Fibroblast of skin of abdomen (primary cell): ENCODE measurements around the gene PFDN2.

Source experiments
- DNase-seq: peaks from one replicate; pipeline ENCODE4 v3.0.0-alpha.2; 2013

PFDN2 gene

DNA sequence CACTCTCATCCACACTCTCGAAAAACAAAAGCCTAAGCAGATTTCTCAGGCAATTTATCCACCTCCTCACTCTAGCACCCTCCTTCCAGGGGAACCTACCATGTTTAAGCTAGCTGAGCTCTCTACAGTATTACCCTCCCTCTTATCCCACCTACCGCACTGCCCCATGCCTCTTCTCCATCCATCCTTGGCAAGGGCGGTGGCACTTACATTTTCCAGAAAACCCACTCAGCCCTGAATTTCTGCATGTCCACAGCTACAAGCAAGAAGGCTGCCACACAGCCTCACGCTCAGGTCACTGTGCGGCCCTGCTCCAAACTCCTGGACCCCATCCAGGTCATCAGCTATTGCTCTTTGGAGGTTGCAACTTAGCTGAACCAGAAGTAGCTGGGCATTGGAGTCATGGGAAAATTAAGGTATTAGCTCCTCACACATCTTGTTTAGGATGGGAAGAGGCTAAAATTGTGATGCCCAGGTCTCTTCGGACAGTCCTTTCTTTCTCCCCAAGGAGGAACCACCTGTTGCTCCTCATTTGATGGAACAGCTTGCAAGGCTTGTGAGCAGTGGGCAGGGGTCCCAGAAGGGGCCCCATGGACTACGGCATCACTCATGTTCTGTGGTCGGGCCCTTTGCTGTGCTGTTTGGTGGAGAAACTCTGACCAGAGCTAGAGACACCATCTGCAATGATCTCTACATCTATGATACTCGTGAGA is 18.6 kb downstream of the PFDN2 start:
- no peak for DNase-seq

DNA sequence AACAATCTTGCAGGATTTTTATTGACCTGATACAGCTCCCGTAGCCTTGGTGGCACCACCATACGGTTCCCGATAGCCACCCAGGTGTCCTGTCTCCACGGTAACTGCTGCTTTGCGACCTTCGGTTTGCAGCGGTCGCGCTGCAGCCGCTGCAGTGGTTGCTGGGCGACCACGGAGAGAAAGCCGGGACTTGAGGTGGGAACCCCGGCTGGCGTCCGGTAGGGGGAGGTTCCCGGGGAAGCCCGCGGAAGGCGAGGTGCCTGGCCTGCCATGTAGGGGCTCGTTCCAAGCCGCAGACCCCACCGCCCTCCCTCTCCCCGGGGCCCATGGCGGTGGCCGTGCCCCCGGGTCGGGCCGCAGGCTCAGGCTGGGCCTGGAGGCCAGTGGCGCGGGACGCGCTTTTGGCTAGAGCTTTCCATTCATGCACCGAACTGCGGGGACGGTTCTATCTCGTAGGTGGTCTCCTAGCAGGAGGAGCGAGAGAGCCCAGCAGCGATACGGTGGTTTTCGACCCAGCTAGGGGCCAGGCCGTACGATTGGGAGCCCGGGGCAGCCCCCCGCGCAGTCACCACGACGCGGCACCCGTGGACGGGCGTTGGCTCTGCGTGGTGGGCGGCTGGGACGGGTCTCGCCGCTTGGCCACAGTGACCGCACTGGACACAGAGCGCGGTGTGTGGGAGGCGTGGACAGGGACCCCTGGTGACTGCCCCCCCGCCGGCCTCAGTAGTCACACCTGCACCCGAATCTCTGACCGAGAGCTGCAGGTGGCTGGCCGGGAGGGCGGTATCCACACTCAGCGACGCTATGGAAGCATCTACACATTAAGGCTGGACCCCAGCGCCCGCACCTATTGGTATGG is 19.4 kb downstream of the PFDN2 start, which contains the start of gene KLHDC9:
Gene KLHDC9 (plus strand): TSS at position 152 of the 859 bp plus-strand sequence. CDS start 175 bp downstream, at position 327.
- peak; percentile 57 for DNase-seq

DNA sequence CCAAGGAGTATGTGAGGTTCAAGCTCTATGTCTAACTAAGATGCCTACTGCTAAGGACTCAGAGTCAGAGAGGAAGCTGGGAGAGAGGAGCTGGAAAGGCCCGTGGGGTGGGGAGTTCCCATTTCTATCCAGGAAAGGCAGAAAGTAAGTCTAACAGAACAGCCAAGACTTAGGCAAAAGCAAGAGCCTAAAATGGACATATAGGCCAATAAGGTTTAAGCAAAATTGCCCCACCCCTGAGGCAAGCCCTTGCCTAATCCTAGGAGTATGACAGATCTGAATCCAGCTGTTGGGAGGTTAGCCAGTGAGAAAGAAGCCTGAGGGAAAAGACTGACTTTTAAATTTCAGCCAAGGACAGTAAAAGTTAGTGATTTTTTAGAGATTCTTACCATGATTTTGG is 21.3 kb downstream of the PFDN2 start:
- DNase-seq, result no peak

DNA sequence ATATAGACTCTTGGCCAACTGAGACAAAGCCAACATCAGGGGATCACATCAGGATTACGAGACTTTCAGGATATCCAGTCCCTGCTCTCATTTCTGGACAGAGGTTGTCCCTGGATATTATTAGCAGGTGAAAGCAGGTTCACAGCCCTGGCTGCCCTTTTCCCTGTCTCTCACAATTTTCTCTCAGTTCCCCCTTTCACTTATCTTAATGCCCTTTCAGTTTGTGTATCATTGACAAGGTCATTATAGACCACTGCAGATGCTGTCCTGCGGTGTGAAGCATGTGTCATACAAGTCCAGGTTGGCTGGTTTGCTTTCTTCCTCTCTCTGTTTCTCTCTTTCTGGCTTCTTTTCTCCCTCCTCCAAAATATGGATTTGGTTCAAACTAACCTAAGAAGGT is 21.8 kb downstream of the PFDN2 start:
- no peak for DNase-seq

DNA sequence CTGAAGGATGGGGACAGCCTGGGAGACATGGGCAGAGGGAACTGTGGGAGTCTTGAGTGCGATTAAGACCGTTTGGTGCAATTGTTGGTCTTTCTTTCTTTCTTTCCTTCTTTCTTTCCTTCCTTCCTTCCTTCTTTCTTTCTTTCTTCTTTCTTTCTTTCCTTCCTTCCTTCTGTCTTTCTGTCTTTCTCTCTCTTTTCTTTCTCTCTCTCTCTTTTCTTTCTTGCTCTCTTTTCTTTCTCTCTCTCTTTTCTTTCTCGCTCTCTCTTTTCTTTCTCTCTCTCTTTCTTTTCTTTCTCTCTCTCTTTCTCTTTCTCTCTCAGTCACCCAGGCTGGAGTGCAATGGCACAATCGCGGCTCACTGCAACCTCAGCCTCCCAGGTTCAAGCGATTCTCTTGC is 22.6 kb downstream of the PFDN2 start:
- no peak for DNase-seq

DNA sequence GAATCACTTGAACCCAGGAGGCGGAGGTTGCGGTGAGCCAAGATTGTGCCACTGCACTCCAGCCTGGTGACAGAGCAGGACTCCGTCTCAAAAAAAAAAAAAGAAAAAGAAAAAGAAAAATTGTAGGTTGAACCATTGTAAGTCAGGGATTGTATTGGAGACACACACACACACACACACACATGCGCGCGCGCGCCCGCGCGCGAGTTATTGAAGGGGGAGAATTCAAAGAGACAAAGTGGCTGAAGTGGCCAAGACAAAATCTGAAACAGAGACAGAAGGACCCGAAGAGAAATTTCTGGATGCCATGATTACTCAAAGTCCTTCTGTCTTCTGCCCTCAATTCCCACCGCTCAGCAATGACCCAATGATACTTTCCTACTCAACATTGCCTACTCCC is 23.4 kb downstream of the PFDN2 start:
- DNase-seq, result no peak

DNA sequence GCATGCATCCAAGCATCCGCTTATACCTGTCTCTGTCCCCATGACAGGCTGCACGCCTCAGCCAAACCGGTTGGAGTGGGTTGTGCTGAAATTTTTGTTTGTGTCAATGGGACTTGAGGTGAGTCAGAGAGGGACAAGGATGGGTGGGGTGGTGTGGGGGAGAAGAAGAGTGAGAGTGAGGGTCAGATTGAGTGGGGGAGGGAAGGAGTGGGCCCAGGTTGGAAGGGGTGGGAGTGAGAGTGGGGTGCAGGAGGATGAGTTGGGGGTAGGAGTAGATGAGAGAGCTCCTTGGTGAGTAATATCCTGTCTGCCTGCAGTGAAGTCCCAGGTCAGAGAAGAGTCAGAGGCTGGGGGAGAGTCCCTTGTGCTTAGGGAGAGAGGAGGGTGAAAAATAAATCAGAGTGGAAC is 25.2 kb downstream of the PFDN2 start:
- DNase-seq, result peak; percentile 34

DNA sequence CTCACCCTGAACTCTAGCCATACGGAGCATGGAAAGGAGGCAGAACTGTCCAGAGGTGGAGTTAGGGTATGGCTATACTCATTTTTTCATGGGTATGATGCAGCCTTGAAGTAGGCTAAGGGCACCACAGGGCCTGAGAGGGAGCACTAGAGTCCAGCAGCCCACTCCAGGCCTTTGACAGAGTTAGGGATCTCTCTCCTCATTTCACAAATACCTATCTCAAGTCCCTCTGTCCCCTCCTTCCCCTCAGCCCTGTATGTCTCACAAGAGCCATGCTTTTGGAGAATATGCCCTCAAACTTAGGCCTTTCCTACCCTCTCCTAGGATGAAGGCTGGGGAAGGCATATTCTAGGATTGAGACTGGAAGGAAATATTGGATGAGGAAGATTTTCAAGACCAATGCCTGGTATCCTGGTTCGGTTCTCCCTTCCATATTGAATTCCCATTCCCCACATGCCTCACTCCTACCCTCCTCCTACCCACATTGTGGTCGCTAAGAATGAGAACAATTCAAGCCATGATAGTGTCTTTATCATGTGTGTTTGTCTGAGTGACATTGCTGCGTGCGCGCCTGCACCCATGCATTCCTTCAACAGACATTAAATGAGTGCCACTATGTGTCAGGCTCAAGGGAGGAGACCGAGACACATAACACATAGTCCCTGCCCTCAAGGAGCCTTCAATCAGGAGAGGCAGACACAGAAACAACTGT is 25.9 kb downstream of the PFDN2 start:
- peak; percentile 33 for DNase-seq

DNA sequence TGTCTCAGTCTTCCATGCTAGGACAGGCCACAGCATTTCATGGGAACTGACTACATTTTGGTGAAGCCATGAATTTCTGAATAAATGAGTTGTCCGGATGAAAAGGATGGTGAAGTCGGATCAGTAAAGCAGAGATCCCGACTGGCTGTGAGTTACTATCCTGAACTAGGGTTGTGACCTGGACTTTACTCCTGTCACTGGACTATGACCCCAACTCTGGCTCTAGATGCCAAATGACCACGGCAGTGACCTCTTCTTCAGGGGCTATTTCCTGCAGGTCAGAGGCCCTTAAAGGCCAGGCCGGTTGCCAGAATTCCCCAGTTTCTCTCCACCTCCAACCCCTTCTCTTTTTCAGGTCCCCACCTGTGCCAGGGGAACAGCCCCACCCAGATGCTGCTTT is 26.7 kb downstream of the PFDN2 start:
- DNase-seq, result no peak

DNA sequence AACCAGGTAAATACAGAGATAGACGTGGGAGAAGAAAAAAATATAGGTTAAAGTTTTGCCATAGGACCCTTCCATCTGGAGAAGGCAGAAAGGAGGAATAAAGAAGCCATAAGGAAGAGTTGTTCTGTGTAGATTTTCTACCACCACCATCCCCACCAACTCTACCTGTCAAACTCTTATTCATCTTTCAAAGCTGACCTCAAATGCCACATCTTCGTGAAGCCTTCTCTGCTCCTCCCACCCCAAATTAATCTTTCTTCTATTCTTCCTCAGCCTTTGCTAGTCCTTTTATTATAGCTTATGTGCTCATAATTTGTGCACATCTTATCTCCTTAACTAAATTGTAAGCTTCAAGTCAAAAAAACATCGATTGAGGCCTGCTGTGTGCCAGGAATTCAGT is 27.2 kb downstream of the PFDN2 start:
- DNase-seq, result no peak

DNA sequence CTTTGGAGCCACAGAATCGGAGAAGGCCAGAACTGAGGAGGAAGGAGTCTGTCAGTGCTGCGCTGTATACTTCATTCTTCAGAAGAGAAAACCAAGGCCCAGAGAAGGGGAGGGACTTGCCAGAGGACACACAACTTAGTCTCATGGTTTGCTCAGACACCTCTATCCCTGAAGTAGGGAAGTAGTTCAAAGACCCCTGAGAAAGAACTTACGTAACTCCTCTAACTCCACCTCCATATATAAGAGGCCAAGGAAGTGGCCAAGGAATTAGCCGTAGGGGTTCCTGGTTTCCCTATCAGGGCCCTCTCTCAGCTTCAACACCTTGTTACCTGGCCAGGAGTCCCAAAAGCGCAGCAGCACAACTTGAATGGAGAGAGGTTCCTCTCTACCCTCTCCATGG is 27.9 kb downstream of the PFDN2 start:
- DNase-seq, result no peak

DNA sequence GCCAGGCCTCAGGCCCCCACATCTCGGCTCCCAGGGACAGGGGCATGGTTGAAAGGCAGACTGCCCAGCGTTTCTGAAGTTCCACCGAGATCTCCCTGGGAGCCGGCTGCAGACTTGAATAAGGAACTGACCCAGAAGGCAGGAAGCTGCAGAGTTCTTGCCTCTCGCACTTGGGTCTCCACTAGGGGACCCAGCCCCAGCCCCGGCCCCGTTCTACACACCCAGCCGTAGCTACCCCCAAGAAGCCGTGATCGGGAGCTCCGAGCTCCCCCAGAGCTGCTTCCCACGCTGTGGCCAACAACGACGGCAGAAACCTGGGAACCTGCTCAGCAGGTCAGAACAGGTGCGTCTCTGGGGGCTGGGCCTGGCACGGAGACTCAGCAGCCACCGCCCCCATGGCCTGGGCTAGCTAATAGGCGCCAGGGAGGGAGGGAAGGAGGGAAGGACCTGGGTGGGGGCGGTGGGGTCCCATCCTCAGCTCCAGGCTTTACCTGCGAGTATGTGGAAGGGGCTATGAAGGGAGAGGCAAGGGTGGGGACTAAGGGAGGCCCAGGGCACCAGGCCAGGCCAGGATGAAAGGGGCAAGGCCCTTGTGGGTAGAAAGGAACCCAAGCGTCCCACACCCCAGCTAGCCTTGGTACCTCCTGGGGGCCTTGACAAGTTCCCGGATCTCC is 28.4 kb downstream of the PFDN2 start, which contains the start of gene NECTIN4:
Gene NECTIN4 (minus strand): TSS at position 308 of the 674 bp plus-strand sequence. CDS start 262 bp downstream, at position 46.
- no peak for DNase-seq

DNA sequence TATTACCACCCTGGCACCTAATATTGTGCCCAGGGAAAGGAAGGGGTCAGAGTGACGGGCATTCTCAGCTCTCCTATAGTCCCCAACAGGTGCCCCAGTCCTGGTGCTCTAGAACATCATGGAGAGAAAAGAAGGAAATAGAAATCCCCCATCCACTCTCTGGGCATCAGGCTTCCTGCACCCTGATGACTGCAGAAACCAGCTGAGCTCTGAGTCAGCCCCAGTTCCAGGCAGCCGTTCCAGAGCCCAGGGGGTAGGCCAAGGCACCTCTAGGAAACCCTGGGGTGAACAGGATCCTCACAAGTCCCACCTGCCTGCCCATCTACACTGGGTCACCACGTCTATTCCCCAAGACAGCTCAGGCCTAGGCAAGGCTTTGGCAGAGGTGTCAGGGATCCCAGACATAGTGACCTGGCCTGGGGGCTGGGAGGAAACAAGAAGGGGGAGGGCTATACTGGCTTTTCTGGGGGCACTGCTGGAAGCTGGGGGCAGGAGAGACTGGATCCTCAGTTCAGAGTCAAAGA is 29.2 kb downstream of the PFDN2 start:
- DNase-seq, result peak; percentile 32

DNA sequence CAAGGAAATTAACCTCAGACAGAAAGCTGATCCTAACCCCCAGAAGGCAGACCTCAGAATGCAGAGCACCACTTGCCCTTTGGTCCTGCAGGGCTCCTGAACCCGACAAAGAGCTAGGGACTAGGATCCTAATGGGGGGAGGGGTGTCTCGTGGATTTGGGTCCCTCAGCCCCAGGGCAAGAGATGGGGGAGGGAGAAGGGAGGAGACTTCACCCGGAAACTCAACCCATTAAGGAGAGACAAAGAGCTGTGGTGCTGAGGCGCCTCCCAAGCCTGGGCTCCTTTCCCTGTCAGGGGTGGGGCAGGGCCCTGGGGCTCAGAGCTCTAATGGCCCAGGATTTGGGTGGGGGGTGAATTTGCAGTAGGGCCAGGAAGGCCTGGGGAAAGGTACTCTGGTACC is 31.4 kb downstream of the PFDN2 start:
- DNase-seq, result no peak

DNA sequence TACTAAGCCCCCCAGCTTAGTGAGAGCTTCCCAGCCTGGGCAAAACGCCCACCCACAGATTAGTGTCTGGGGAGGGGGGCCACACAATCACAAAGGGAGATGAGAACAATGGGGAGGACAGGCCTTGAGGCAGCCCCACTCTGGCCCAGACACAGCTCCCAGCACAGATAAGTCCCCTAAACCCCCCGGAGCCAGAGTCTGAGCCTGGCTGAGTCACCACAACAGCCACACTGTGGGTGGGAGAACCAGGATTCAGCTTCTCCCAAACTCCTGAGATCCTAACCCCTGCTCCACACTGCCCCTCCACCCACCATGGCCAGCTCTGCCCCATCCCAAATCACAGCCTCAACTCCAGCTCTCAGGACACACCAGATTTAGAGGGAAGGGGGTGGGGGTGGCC is 32.7 kb downstream of the PFDN2 start:
- peak; percentile 37 for DNase-seq

DNA sequence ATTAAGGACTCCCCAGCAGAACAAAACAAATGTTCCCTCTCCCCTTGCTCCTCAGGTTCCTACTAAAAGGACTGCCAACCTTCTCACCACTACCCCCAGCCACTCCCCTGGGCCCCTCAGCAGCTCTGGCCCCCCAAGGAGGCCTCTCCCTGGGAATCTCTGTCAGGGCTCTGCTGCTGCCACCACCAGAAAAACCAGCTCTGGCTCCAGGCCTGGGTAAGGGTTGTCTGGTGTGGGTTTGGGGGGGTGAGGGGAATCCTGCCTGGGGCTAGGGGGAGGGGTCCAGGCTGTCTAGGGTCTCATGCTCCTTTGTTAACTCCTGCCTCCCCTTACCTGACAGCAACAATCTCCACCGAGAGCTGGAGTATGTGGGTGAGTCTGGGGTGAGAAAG is 33.2 kb downstream of the PFDN2 start:
- DNase-seq, result no peak

DNA sequence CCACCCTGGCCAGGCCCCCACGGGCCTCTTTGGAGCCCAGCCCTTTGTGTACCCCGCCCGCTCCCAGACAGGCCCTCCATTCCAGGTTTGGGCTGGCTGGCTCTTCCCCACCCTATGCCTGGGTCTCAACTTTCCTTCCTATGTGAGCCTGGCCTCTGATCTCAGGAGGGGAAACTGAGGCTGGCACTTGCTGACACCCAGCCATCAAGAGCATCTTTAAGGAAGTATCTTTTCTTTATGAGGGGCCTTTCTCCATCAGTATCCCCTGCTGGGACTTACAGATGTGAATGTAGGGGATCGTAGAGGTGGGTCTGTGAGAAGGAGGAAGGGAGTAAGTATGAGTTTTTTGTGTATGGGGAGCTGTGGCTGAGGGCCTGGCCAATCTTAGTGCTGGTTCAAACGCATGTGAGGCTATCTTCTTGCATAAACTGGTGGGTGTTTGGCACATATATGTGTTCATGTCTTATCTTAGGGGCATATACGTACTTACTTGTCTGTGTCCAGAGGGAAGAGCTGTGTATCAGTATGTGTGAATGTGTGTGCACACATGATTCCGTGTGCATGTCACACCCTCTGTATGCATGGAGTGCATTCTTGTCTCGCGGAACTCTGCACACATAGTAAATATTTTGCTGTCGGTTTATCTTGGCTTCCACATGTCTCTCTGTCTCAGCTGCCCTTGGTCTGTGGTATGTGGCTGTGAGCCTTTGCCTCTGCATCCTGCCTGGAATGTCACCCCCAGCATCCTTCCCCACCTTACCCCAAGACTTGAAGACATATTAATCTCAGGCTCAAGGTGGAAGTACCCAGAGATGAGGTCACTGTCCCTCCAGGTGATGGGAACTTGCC is 33.9 kb downstream of the PFDN2 start:
- DNase-seq, result peak; percentile 37

DNA sequence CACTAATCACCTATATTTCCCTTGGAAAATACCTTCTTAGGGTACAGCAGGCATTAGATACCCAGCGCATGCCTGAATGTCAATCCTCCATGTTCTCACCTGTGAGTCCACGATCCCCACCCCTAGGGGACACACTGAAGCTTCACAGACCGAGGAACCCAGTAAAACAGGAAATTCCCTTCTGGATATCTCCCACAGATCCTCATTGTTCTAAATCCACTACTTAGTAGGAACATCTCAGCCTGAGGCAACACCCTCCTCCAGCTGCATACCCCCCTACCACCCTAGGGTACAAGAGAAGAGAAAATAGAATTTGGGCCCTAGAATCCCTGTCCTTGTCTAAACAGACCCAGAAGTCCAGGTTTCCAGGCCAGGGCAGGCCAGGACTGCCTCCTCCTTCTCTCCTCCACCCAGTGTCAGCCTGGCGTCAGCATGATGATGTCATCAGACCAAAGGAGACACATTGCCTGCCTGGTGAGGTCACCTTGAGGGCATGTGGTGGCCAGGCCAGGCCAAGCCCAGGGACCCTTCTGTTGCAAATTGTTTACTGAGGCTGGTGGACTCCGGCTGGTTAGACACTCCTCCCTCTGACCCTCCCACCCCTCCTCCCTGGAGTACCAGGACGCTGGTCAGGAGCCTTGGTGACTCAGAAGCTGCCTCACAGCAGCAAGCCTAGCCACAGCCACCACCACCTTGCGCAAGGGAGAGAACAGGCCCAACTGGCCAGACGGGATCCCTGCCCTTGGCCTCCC is 34.7 kb downstream of the PFDN2 start:
- peak; percentile 79 for DNase-seq

DNA sequence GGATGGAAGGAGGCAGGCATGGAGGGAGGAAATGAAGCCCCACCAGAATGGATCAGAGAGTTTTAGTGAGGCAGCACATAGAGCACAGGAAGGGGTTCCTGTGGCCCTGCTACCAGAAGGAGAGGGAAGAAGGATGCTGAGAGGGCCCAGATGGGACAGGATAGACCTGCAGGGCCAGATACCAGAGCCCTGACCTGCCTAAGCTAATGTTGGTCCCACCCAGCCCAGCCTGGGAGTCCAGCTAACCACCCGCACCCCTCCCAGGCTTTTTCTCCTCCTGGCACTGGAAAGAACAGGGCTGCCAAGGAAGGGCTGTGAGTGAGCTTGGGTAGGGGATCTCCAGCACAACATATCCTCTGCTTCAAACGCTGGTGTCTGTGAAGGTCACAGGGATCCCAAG is 35.4 kb downstream of the PFDN2 start:
- DNase-seq, result no peak

DNA sequence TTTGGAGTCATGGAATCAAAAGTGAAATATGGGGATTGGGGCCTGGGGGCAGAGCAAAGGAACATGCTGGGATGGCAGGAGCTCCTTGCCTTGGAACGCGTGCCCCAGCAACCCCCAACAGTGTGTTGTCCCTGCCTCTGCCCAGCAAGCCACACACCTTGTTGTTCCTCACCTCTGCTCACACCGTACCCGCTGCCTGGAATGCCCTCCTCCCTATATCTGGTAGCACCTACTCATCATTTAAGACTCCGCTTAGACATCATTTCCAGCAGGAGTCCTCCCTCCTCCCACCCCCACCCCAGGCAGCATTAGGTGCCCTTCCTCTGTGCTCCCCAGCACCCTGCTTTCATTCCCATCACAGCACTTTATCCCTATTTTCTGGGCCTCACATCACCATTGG is 36.3 kb downstream of the PFDN2 start:
- DNase-seq, result no peak
